ENCODE measurements around the gene S100PBP.

The S100PBP gene

GRCh38 chr1:32868806-32869455 is 51.5 kb downstream of the S100PBP start:
- TF ChIP-seq EZH2phosphoT487 (IDR thresholded peaks at IDR 0.05; ENCODE audit: borderline replicate concordance) (no peak), CTCF (conservative IDR thresholded peaks at IDR 0.05; ENCODE audit: low read length) (no peak)
- H3K27me3 ChIP-seq (ENCODE audit: insufficient read depth, low read length, poor library complexity, severe bottlenecking): no peaks in the 10 kb centered on the region
- H3F3A ChIP-seq (ENCODE audit: low read depth): no peaks in the 10 kb centered on the region
- peaks cover 10% of the 10 kb centered on the region for H3K4me1 ChIP-seq (ENCODE audit: insufficient read depth, low read length, poor library complexity, severe bottlenecking)
- H3K79me2 ChIP-seq (ENCODE audit: insufficient read depth, low read length): no peaks in the 10 kb centered on the region
- H3K4me3 ChIP-seq (ENCODE audit: low read length, poor library complexity, severe bottlenecking): no peak overlapping the region
- no peak overlapping the region for H2AFZ ChIP-seq (ENCODE audit: low read length)
- no peaks in the 10 kb centered on the region for H3K9me2 ChIP-seq (replicated peaks; ENCODE audit: low read depth, low read length)
- no peaks in the 10 kb centered on the region for H3K9me3 ChIP-seq (ENCODE audit: insufficient read depth, low read depth, low read length)
- H3K36me3 ChIP-seq (ENCODE audit: insufficient read depth, low read length): no peaks in the 10 kb centered on the region
- no peak overlapping the region for H3K4me2 ChIP-seq (ENCODE audit: low read depth, low read length, poor library complexity, severe bottlenecking)
- H4K20me1 ChIP-seq (ENCODE audit: insufficient read depth, low read length, poor library complexity, severe bottlenecking): no peaks in the 10 kb centered on the region
- no peak overlapping the region for H3K9ac ChIP-seq (ENCODE audit: low read depth, low read length, poor library complexity, severe bottlenecking)

GRCh38 chr1:32869923-32870614 is 52.6 kb downstream of the S100PBP start:
- no peaks in the 10 kb centered on the region for H3F3A ChIP-seq (ENCODE audit: low read depth)
- no peak overlapping the region for H3K9ac ChIP-seq (ENCODE audit: low read depth, low read length, poor library complexity, severe bottlenecking)
- H3K79me2 ChIP-seq (ENCODE audit: insufficient read depth, low read length): no peaks in the 10 kb centered on the region
- H3K4me3 ChIP-seq (ENCODE audit: low read length, poor library complexity, severe bottlenecking): no peak overlapping the region
- TF ChIP-seq EZH2phosphoT487 (IDR thresholded peaks at IDR 0.05; ENCODE audit: borderline replicate concordance) (no peak), CTCF (conservative IDR thresholded peaks at IDR 0.05; ENCODE audit: low read length) (no peak)
- H3K36me3 ChIP-seq (ENCODE audit: insufficient read depth, low read length): no peaks in the 10 kb centered on the region
- H3K9me2 ChIP-seq (replicated peaks; ENCODE audit: low read depth, low read length): no peaks in the 10 kb centered on the region
- H4K20me1 ChIP-seq (ENCODE audit: insufficient read depth, low read length, poor library complexity, severe bottlenecking): no peaks in the 10 kb centered on the region
- H3K9me3 ChIP-seq (ENCODE audit: insufficient read depth, low read depth, low read length): no peaks in the 10 kb centered on the region
- H3K4me2 ChIP-seq (ENCODE audit: low read depth, low read length, poor library complexity, severe bottlenecking): no peak overlapping the region
- no peaks in the 10 kb centered on the region for H3K27me3 ChIP-seq (ENCODE audit: insufficient read depth, low read length, poor library complexity, severe bottlenecking)
- no peak overlapping the region for H2AFZ ChIP-seq (ENCODE audit: low read length)
- H3K4me1 ChIP-seq (ENCODE audit: insufficient read depth, low read length, poor library complexity, severe bottlenecking): peaks cover 10% of the 10 kb centered on the region

- TF ChIP-seq EZH2phosphoT487 (IDR thresholded peaks at IDR 0.05; ENCODE audit: borderline replicate concordance) (no peak), CTCF (conservative IDR thresholded peaks at IDR 0.05; ENCODE audit: low read length) (no peak)
- H2AFZ ChIP-seq (ENCODE audit: low read length): no peak within 1 kb of the TSS
- peaks cover 10% of the 10 kb centered on the region for H3K4me1 ChIP-seq (ENCODE audit: insufficient read depth, low read length, poor library complexity, severe bottlenecking)
- H3K4me3 ChIP-seq (ENCODE audit: low read length, poor library complexity, severe bottlenecking): no peak within 1 kb of the TSS
- no peaks in the 10 kb centered on the region for H3K9me2 ChIP-seq (replicated peaks; ENCODE audit: low read depth, low read length)
- H3F3A ChIP-seq (ENCODE audit: low read depth): no peaks in the 10 kb centered on the region
- no peak within 1 kb of the TSS for H3K9ac ChIP-seq (ENCODE audit: low read depth, low read length, poor library complexity, severe bottlenecking)
- H3K9me3 ChIP-seq (ENCODE audit: insufficient read depth, low read depth, low read length): no peaks in the 10 kb centered on the region
- no peak within 1 kb of the TSS for H3K4me2 ChIP-seq (ENCODE audit: low read depth, low read length, poor library complexity, severe bottlenecking)
- no peaks in the 10 kb centered on the region for H4K20me1 ChIP-seq (ENCODE audit: insufficient read depth, low read length, poor library complexity, severe bottlenecking)
- H3K27me3 ChIP-seq (ENCODE audit: insufficient read depth, low read length, poor library complexity, severe bottlenecking): no peaks in the 10 kb centered on the region
- no peaks in the 10 kb centered on the region for H3K36me3 ChIP-seq (ENCODE audit: insufficient read depth, low read length)
- H3K79me2 ChIP-seq (ENCODE audit: insufficient read depth, low read length): no peaks in the 10 kb centered on the region
Observed at GRCh38 chr1:32870615-32871363, 53.3 kb downstream of the S100PBP start, which contains the start of gene FNDC5. TSS of gene FNDC5 (minus strand) at chr1:32870912.

Measured in Loucy (cell line).